OCI-LY7 (cell line): ENCODE data around the gene ERC1.

Experiments
- CTCF ChIP-seq: fragments of 200-600 bp; sonication (generic); conservative IDR thresholded peaks from 2 replicates; pipeline ENCODE4 v1.5.1; 2014; ENCODE audit warnings: mild to moderate bottlenecking, antibody characterized with exemption, low read length, moderate library complexity, mixed read lengths
- EZH2phosphoT487 ChIP-seq: fragments of 200-600 bp; sonication (generic); IDR thresholded peaks from 2 replicates; pipeline ENCODE4 v1.6.1; 2018; ENCODE audit warnings: low read depth, borderline replicate concordance, mild to moderate bottlenecking, mixed run types, antibody characterized with exemption, low read length, moderate library complexity, mixed read lengths

- TF ChIP-seq CTCF (no peak), EZH2phosphoT487 (no peak)
Observed at GRCh38 chr12:1382151-1382550, 391.1 kb downstream of the ERC1 start.
